Forelimb muscle (tissue), 1 donor: ENCODE results near the gene KRTAP12-4. TPM values are rescaled to one million over a fixed set of nuclear protein-coding genes. Genes with fewer than 3 reads are reported as not detected.
"Not testable (repeated sequence)": the region's sequence is repeated elsewhere in the genome, so short reads cannot be mapped to it uniquely, and the experiment has no call there.

Source experiments
- DNase-seq: peaks from one replicate; pipeline ENCODE4 v3.0.0-alpha.2; 2013; ENCODE audit warnings: low read depth
- polyA plus RNA-seq: library from polyadenylated mRNA; unstranded; fragments of 120-200 nt; gene quantifications from one replicate; pipeline ENCODE4 v1.2.1, GENCODE V29; 2013; ENCODE audit not compliant: insufficient read length

The KRTAP12-4 gene
- polyA plus RNA-seq, 1 donor, result not detected

DNA sequence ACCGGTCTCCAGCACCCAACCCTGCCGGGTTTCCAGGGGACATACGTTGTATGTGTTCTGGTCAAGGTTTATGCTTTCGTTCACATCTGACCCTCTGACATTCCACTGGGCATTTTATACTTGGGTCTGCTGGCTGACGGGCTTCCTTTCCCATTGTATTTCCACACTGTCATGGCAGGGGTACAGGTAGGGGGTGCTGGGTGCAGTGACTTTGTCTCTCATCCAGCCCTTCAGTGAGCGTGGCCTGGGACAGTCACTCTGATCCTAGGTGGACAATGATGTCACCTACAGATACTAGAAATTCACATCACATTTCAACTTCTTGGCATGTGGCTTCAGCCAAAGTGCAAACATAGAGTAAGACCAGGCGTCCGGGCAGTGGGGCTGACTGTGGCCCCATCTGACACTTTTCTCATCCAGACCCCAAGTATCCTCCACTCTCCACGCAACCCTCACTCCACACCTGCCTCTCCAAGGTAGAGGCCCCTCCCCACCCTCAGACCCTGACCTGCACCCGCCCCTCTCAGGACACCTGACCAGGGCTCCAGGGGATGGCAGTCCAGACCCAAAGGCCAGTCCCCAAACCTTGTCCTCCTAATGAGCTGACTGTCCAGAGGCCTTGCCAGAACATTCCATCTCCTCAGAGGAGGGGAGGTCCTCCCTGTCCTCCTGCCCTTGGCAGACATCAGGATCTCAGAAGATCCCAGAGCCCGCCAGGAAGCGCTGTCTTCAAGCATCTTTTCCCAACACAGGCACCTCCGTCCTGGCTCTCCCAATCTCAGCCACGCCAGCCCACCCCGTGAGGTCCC lies 18.0 kb downstream of the KRTAP12-4 start:
- no peak for DNase-seq

DNA sequence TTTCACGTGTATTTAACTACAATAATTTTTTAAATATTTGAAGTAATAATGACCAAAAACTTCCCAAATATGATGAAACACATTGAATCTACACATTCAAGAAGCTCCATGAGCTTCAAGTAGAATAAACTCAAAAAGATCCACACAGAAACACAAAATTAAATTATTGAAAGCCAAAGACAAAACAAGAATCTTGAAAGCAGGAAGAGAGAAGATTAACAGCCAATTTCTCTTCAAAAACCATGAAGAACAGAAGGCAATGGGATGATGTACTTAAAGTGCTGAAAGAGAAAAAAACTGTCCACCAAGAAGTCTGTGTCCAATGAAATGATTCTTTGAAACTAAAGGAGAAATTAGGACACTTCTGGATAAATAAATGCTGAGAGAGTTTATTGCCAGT lies 22.4 kb downstream of the KRTAP12-4 start:
- no peak for DNase-seq

DNA sequence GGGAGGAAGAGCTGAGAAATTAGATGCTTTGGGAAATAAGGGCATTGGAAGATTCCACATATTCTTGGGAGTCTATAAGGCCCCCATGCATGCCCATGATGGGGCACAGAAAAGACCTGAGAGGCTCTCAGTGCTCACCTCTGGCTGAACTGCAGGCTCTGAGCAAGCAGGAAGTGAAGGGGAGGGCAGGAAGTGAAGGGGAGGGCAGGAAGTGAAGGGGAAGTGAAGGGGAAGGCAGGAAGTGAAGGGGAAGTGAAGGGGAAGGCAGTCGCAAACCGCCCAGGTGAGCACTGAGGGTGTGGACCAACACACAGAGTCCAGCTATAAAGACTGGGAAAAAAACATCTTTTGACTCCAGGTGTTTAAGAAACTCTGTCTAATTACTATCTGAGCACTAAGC lies 24.0 kb downstream of the KRTAP12-4 start:
- no peak for DNase-seq

DNA sequence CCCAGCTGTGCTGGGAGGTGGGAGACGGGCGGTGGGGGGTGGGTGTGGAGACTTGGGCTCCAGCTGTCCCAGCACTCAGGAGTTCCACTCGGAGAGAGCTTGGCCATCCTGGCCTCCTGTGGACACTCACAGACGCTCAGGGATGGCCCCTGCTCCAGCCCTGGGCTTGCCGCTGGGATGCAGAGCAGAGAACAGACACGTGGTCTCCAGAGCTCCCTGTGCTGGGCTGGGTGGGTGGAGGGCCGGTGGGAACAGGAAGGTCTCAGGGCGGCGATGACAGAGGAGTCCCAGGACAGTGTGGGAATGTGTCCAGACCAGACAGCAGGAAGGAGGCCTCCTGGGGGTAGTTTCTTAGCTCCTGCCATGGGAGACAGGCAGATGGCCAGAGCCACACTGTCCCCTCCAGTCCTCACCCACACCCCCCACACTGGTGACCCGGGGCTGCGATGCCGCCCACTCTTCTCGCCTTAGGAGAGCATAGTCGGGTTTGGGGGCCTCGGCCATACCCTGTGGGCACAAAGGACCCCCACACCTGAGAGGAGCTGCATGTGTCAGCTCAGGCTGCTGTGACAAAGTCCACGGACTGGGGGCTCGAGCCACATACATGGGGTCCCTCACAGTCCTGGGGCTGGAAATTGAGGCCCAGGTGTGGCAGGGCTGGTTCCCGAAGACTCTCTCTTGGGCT lies 25.6 kb downstream of the KRTAP12-4 start:
- no peak for DNase-seq

DNA sequence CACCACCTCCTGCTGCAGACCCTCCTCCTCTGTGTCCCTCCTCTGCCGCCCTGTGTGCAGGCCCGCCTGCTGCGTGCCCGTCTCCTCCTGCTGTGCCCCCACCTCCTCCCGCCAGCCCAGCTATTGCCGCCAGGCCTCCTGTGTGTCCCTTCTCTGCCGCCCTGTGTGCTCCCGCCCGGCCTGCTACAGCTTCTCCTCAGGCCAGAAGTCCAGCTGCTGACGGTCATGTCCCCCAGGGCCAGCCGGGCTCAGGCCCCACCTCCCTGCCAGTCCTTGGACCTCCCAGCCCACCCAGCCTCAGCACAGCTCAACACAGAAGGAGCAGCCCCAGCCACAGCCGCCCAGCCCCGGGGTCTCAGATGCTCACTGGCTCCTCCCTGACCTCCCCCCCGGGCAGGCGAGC lies 26.6 kb downstream of the KRTAP12-4 start:
- not testable (repeated sequence) for DNase-seq

DNA sequence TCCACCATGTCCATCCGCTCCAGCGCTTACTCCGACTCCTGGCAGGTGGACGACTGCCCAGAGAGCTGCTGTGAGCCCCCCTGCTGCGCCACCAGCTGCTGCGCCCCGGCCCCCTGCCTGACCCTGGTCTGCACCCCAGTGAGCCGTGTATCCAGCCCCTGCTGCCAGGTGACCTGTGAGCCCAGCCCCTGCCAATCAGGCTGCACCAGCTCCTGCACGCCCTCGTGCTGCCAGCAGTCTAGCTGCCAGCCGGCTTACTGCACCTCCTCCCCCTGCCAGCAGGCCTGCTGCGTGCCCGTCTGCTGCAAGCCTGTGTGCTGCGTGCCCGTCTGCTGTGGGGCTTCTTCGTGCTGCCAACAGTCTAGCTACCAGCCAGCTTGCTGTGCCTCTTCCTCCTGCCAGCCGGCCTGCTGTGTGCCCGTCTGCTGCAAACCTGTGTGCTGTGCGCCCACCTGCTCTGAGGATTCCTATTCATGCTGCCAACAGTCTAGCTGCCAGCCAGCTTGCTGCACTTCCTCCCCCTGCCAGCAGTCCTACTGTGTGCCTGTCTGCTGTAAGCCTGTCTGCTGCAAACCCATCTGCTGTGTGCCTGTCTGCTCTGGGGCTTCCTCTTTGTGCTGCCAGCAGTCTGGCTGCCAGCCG lies 27.2 kb downstream of the KRTAP12-4 start:
- not testable (repeated sequence) for DNase-seq

DNA sequence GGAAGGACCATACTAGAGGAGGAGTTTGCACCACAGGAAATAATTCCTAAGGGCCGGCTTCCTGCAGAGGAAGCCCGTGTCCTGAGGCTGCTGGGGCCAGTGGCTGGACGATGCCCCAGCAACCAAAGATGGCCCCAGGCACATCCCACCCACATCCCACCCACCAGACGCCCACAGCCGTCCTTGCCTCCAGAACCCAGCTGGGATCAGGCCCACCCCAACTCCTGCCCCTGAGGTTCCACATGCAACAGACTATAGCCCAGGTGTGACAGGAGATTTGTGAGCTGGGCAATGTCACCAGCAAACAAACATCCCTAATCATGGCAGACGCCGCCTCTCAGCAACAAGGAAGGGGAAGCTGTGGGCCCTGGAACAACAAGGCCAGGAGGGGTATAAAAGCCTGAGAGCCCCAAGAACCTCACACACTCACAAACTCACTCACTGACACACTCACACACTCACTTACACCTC lies 27.8 kb downstream of the KRTAP12-4 start, which contains the start of gene KRTAP10-9:
TSS of gene KRTAP10-9 (plus strand) at position 421 of the 471 bp plus-strand sequence. CDS start 79 bp downstream, outside the sequence.
- no peak for DNase-seq

DNA sequence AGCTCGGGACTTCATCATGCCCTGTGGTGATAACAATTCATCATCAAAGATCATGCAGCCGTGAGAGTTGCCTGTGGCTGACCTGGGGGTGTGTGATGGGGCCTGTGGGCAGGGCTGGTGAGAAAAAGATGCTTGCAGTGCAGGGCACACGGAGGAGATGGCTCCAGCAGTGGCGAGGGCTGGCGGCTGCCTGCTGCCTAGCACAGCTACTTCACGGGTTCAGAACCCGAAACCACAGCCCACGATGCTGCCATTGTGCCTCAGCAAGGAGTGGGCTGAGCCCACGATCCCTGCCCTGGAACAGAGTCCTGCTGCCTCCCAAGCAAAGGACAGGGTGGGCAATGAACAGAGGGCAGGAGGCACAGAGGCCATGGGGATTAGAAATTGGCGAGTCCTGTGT lies 28.2 kb downstream of the KRTAP12-4 start:
- no peak for DNase-seq

DNA sequence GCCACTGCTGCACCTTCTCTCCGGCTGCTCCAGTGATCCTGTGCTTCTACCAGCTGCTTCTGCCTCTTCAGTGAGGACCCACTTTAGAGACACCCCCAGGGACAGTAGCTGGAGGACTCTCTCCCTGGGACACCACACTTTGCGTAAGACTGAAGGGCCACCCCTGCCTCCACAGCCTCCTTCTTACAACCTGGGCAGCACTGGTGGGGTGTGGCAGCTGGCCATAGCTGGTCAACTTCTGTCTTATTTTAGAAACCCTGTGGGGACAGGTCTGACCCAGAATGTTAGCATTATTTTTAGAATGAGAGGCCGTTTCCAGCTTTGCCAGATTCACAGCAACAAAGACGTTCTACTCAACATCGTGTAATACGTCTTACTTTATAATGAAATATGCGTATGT lies 28.7 kb downstream of the KRTAP12-4 start:
- no peak for DNase-seq

DNA sequence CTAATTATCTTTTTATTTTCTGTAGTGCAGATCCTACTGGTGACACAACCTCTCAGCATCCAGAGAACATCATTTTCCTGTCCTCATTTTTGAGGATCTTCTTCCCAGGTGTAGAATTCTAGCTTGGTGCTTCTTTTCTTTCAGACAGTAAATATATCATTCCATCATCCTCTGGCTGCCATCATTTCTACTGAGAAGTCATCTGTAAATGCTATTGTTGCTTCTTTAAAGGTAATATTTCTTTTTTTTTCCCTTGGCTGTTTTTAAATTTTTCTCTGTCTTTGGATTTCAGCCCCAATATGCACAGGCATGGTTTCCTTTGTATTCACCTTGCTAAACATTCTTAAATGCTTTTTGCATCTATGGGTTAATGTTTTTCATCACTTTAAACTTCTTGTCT lies 30.9 kb downstream of the KRTAP12-4 start:
- DNase-seq, result no peak

DNA sequence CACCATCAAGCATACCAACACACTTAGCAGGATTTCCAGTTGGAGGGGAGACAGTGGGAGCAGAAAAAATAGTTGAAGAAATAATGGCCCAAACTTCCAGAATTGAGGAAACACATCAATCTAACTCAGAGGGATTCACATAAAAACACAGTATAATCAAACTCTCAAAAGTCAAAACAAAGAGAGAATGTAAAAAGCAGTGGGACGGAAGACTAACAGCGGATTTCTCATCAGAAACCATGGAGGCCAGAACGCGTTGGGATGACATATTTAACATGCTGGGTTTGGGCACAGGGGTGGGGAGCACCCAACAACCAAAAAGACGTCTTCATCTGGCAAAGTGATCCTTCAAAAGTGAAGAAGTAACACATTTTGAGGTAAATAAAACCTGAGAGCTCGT lies 34.6 kb downstream of the KRTAP12-4 start:
- DNase-seq, result no peak

DNA sequence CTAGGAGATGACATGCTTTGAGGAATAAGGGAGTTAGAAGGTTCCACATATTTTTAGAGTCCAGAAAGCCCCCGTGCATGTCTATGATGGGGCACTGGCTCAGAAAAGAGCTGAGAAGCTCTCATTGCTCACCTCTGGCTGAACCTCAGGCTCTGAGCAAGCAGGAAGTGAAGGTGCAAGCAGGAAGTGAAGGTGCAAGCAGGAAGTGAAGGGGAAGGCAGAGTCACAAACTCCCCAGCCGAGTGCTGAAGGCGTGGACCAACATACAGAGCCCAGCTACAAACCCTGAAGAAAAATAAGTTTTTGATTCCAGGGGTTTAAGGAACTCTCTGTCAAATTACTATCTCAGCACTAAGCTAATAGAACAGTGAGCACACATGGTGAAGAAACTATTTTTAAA lies 35.5 kb downstream of the KRTAP12-4 start:
- no peak for DNase-seq

DNA sequence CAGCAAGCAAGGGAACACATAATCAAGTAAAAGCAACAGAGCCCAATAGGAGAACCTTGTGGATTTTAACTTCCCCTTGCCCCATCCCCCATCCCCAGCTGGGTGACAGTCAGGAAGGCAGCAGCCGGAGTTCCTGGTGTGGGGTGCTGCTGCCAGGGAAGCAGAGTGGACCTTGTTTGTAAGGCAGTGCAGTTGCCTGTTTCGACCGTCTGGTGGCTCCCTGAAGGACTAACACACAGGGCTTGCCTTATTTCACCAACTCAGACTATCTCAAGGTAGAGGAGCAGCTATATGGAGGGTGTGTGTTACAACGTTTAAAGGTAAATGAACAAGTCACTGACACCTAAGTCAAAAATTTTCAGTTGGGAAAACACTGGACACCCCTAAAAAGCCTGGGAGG lies 36.0 kb downstream of the KRTAP12-4 start:
- no peak for DNase-seq

DNA sequence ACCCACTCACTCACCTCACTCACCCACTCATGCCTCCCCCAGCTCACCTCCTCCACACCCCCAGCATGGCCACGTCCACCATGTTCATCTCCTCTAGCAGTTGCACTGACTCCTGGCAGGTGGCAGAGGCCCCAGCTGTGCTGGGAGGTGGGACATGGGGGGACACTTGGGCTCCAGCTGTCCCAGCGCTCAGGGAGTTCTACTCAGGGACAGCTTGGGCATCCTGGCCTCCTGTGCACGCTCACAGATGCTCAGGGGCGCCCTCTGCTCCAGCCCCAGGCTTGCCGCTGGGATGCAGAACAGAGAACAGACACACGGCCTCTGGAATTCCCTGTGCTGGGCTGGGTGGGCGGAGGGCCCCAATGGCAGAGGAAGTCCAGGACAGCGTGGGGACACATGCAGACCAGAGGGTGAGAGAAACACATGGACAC lies 37.4 kb downstream of the KRTAP12-4 start:
- DNase-seq, result no peak

DNA sequence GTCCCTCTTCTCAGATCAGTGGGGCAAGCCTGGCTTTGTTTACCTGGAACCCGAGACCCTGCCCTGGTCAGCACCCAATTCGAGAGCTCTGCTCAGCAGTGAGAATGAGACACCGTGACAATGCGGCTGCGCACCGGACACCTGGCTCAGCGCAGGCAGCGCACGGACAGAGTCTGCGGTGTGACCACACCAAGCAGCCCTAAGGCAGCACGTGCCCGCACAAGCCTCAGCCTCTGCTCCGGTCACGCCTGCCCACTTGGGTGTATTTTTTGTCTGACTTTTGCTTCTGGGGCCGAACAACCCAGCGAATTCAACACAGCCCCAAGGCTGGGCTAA lies 37.9 kb downstream of the KRTAP12-4 start:
- no peak for DNase-seq

DNA sequence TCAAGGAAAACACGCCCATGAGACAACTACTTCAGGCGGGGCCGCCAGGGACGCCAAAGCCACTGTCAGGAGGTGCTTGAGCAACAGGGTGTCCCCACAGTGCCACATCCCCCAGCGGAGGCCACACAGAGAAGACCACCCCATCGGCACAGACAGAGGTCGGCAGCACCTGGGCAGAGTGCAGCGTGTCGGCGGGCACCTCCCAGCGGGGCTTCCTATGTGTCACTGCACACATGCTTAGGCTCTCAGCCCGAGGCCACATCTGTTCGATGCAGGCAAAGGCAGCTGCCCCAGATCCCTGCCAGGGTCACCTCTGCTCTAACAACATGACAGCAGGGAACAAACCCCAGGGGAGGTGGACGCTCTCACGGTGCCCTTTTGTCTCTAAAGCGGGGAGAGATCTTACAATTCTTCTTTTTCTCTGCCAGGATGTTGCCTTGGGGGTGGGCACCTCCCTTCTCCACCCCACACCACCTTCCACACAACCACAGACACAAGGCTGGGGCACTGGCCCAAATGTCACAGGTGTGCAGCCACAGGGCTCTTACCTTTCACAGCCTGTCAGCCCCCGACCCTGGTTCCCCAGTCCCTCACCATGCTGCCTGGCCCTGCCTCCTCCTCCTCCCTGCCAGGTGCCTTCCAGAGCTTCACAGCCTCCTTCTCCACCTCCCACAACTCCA lies 38.4 kb downstream of the KRTAP12-4 start:
- DNase-seq, result no peak

DNA sequence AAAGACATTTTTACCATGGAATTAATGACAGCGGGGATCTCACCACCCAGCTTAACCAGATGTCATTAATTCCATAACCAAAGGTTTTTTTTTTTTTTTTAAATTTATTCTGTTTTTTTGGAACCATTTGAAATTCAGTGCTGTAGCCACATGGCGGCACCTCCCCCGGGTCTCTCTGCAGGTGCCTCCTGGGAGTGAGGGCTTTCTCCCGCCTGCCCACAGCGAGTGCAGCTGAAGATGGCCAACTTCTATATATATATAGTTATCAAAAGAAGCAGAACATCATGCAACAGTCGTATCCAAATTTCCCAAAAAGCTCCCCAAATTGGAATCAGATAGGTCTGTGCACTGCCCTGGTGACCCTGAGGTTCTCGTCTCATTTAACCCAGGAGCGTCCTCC lies 39.0 kb downstream of the KRTAP12-4 start:
- no peak for DNase-seq

DNA sequence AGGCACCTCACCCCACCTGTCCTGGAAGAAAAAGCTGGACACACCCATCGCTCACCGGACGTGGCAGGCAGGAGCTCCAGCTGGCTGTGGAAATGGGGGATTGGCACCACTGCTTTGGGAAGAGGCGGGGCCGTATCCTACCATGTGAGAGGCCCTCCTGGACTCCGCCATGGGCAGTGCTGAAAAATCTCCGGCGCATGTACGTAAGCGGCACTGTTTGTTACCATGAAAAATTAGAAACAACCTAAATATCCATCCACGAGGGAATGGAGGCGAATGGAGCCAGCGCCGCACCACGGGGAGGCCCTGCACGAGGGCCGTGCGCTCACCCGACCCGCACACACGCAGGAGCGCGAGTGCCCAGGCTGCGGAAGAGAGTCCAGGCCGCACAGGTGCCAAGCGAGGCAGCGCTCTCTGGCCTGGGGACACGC lies 39.5 kb downstream of the KRTAP12-4 start:
- no peak for DNase-seq

DNA sequence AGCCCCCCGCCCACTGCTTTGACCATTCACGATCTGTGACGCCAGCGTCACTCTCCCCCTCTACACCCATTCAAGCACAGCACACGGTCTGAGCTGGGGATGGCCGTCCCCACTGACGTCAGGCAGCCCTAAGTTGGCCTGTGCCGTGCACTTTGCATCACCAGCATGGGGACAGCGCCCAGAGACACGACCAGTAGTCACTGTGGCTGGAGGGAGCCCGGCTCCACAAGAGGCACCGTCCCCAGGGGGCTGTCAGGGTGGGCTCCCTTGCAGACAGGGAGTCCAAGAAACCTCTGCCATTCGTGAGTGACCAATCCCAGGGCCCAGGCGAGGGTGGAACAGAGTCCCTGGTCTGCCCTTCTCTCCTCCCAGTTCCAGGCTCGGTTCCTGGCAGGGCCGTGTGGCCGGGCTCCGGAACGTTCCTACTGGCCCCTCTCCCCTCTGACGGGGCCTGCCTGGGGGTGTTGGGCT lies 40.3 kb downstream of the KRTAP12-4 start:
- no peak for DNase-seq

DNA sequence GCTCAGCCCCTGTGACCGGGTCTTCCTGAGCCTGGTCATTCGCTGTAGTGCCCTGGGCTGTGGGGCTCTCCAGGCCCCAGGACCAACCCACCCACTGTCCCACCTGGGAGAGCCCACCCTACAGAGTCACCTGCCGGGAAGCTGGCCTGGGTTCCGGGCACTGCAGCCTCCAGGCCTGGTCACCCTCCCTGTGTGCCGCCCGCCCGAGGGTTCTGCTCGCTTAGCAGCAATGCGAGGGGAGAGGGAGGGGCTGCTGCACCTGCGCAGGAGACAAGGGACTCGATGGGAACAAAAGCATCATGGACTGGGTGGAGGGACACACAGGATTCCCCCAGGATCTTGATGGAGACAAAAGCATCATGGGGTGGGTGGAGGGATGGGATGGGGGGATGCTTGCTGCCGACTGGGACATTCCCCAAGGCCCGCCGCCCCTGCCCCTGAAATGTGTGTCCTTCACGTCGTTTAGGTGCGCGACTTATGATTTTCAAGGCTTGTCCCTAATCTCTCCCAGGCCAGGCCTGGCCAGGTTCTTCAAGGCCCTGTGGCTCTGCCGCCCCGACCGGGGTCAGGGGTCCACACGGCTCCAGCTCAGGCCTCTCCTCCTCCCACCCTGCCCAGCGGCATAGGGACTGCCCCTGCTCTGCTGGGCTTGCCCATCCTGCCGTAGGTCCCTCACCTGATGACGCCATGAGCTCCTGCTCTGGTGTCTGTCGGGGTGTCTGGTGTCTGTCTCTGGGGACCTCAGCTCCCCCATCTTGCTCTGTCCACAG lies 40.9 kb downstream of the KRTAP12-4 start:
- no peak for DNase-seq

DNA sequence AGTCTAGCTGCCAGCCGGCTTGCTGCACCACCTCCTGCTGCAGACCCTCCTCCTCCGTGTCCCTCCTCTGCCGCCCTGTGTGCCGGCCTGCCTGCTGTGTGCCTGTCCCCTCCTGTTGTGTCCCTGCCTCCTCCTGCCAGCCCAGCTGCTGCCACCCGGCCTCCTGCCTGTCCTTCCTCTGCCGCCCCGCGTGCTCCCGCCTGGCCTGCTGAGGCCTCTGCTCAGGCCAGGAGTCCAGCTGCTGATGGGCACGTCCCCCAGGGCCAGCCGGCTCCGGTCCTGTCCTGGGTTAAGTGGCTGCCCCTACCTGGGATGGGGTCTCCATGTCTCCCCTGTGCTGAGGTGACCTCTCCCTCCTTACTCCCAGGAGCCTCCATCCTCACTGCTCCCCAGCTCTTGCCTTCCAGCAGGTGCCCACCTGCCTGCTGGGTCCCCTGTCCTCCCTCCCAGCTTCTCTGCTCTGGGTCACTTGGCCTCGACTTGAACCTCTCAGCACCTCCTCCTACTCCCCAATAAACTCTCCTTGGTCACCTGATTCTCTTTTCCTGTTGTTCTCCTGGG lies 41.7 kb downstream of the KRTAP12-4 start:
- no peak for DNase-seq
